Activated CD8-positive, alpha-beta T cell treated with anti-CD3 and anti-CD28 coated beads for 36 hours (primary cell): ENCODE data around the gene NDUFB3. TPM values are rescaled to one million over a fixed set of nuclear protein-coding genes. Genes with fewer than 3 reads are reported as not detected.
"Not testable (repeated sequence)": the region's sequence is repeated elsewhere in the genome, so short reads cannot be mapped to it uniquely, and the experiment has no call there.

Experiments
- ATAC-seq: fragments of 200-7000 bp; cut with Tn5 transposase; one replicate; pipeline ENCODE4 v1.10.0; 2021; ENCODE audit warnings: mild to moderate bottlenecking, moderate library complexity
- CTCF ChIA-PET: fragments of 350-600 bp; sonication (Branson Sonifier 250); formaldehyde crosslinking; loops from one replicate; lab custom pipeline; 2021; ENCODE audit warnings: antibody characterized with exemption; lab: Charles Lee
- POLR2A ChIA-PET: fragments of 350-600 bp; sonication (Branson Sonifier 250); formaldehyde crosslinking; loops from one replicate; lab custom pipeline; 2021; ENCODE audit warnings: antibody characterized with exemption; lab: Charles Lee
- DNase-seq: peaks from one replicate; pipeline ENCODE4 v3.0.0-alpha.2; 2020
- H3K27ac Mint-ChIP-seq: one replicate; pipeline ENCODE4 v1.8.0; 2021; ENCODE audit warnings: mild to moderate bottlenecking, mixed read lengths
- H3K27me3 Mint-ChIP-seq: one replicate; pipeline ENCODE4 v1.8.0; 2021; ENCODE audit warnings: mixed read lengths
- H3K36me3 Mint-ChIP-seq: one replicate; pipeline ENCODE4 v1.8.0; 2021; ENCODE audit warnings: low read depth, mixed read lengths
- H3K4me1 Mint-ChIP-seq: one replicate; pipeline ENCODE4 v1.8.0; 2021; ENCODE audit warnings: low read depth, mixed read lengths
- H3K4me3 Mint-ChIP-seq: one replicate; pipeline ENCODE4 v1.8.0; 2021; ENCODE audit warnings: mild to moderate bottlenecking, moderate library complexity, mixed read lengths
- H3K9me3 Mint-ChIP-seq: one replicate; pipeline ENCODE4 v1.8.0; 2021; ENCODE audit warnings: mixed read lengths
- CTCF ChIP-seq: fragments of 200-600 bp; IDR thresholded peaks from one replicate; pipeline ENCODE4 v1.8.0; 2022; ENCODE audit warnings: antibody characterized with exemption, mild to moderate bottlenecking
- intact Hi-C: fragments of 100-400 bp; cut with micrococcal nuclease; formaldehyde crosslinking; loops from one replicate; pipeline ENCODE4 v1.10.0; 2022
- total RNA-seq, 2 experiments: library from RNA; stranded (reverse); gene quantifications; one replicate each; pipeline ENCODE4 v1.2.3, GENCODE V29; 2021

Gene NDUFB3
- total RNA-seq, 2 experiments from 2014 or later, result 134 to 140 TPM

DNA sequence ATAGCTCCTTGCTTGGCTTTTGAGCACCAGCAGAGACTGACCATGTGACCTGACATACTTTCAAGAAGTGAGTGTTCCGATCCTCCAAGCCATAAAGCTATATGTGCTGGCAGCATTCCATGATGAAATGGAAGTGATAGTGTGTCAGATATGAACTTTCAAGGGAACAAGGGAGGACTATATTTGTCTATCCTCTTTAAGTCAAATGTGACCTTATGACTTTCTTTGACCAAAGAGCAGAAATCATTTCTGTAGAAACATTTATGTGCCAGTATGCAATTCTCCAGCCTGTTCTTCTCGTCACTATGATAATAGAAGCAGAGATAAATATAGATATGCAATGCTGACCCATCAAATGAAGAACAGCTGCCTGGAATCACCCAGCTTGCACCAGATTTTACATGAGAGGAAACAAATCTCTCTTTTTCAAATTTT is 14.7 kb upstream of the NDUFB3 start:
- peaks cover 36% of the 10 kb centered on the region for H3K36me3 Mint-ChIP-seq
- no peak for TF ChIP-seq CTCF
- H3K4me3 Mint-ChIP-seq, result no peak overlapping the region
- no peaks in the 10 kb centered on the region for H3K9me3 Mint-ChIP-seq
- no peaks in the 10 kb centered on the region for H3K27me3 Mint-ChIP-seq
- peak overlapping the region; percentile 48 for H3K27ac Mint-ChIP-seq
- H3K4me1 Mint-ChIP-seq, result peaks cover 37% of the 10 kb centered on the region
- CTCF ChIA-PET, result interaction anchor here (1.1 to 1.6 kb wide), 5 partner anchors 11 to 175 kb away, joined by 3 to 6 read pairs (median 3); no protein-coding TSS in a partner anchor
- POLR2A ChIA-PET, result interaction anchor here (0.6 to 1.5 kb wide), 4 partner anchors 12 to 142 kb away, joined by 3 to 4 read pairs (median 4); no protein-coding TSS in a partner anchor
- intact Hi-C loops, result no loop called here
- DNase-seq, result no peak
- no peak for ATAC-seq

- no peak overlapping the region for H3K27ac Mint-ChIP-seq
- peaks cover 33% of the 10 kb centered on the region for H3K36me3 Mint-ChIP-seq
- no peak overlapping the region for H3K4me3 Mint-ChIP-seq
- H3K27me3 Mint-ChIP-seq, result no peaks in the 10 kb centered on the region
- DNase-seq (no peak), ATAC-seq (no peak)
- no peaks in the 10 kb centered on the region for H3K9me3 Mint-ChIP-seq
- intact Hi-C loops, result no loop called here
- H3K4me1 Mint-ChIP-seq, result peaks cover 34% of the 10 kb centered on the region
- ChIA-PET CTCF (interaction anchor here (1.1 to 1.5 kb wide), 5 partner anchors 10 to 95 kb away, joined by 3 to 8 read pairs (median 3); no protein-coding TSS in a partner anchor), POLR2A (interaction anchor here (1.0 kb wide), 1 partner anchor 61 kb away, joined by 4 read pairs; no protein-coding TSS in a partner anchor)
- TF ChIP-seq CTCF, result no peak
These were observed 14.0 kb upstream of the NDUFB3 start for GRCh38 chr2:201057715-201058248.

- ChIA-PET POLR2A (interaction anchor here (1.0 kb wide), 1 partner anchor 195 kb away, joined by 3 read pairs; no protein-coding TSS in a partner anchor), CTCF (interaction anchor here (1.2 to 1.5 kb wide), 2 partner anchors 10 to 11 kb away, joined by 4 to 8 read pairs; no protein-coding TSS in a partner anchor)
- H3K9me3 Mint-ChIP-seq, result peaks cover 4% of the 10 kb centered on the region
- DNase-seq, result no peak
- no peak for TF ChIP-seq CTCF
- H3K4me1 Mint-ChIP-seq, result peaks cover 42% of the 10 kb centered on the region
- no peak overlapping the region for H3K4me3 Mint-ChIP-seq
- H3K27ac Mint-ChIP-seq, result no peak overlapping the region
- H3K36me3 Mint-ChIP-seq, result peaks cover 38% of the 10 kb centered on the region
- ATAC-seq, result no peak
- peaks cover 1% of the 10 kb centered on the region for H3K27me3 Mint-ChIP-seq
- intact Hi-C loops, result no loop called here
These were observed 12.9 kb upstream of the NDUFB3 start for GRCh38 chr2:201058914-201059313.

- intact Hi-C loops, result no loop called here
- H3K4me3 Mint-ChIP-seq, result no peak overlapping the region
- no peak for TF ChIP-seq CTCF
- CTCF ChIA-PET, result interaction anchor here (0.6 to 1.2 kb wide), 3 partner anchors 9 to 117 kb away, joined by 3 to 9 read pairs (median 3); no protein-coding TSS in a partner anchor
- H3K27me3 Mint-ChIP-seq, result peaks cover 1% of the 10 kb centered on the region
- peaks cover 38% of the 10 kb centered on the region for H3K36me3 Mint-ChIP-seq
- POLR2A ChIA-PET, result interaction anchor here (0.6 kb wide), 1 partner anchor 27 kb away, joined by 3 read pairs; no protein-coding TSS in a partner anchor
- peaks cover 48% of the 10 kb centered on the region for H3K4me1 Mint-ChIP-seq
- DNase-seq (no peak), ATAC-seq (no peak)
- peaks cover 4% of the 10 kb centered on the region for H3K9me3 Mint-ChIP-seq
- no peak overlapping the region for H3K27ac Mint-ChIP-seq
These were observed 11.6 kb upstream of the NDUFB3 start for GRCh38 chr2:201059961-201060755.

- H3K4me1 Mint-ChIP-seq, result peaks cover 59% of the 10 kb centered on the region
These were observed 8.3 kb upstream of the NDUFB3 start for GRCh38 chr2:201063516-201063915.

More at GRCh38 chr2:201063516-201063915, 8.3 kb upstream of the NDUFB3 start:
- H3K27ac Mint-ChIP-seq, result peak overlapping the region; percentile 94
- peaks cover 32% of the 10 kb centered on the region for H3K36me3 Mint-ChIP-seq
- H3K9me3 Mint-ChIP-seq, CTCF ChIA-PET, intact Hi-C loops, ATAC-seq, H3K27me3 Mint-ChIP-seq: not testable (repeated sequence)
- POLR2A ChIA-PET, result interaction anchor here (1.9 kb wide), 1 partner anchor 53 kb away, joined by 4 read pairs; the partner anchor contains the start of gene CFLAR
- H3K4me3 Mint-ChIP-seq, result peak overlapping the region; percentile 62
- peak; percentile 71 for DNase-seq
